ENCODE measurements around the gene SRCIN1.
A peak's percentile ranks its signal among the peaks of the same experiment; 100 is the strongest.
"Not testable (repeated sequence)": the region's sequence is repeated elsewhere in the genome, so short reads cannot be mapped to it uniquely, and the experiment has no call there.

SRCIN1 gene

GRCh38 chr17:38492067-38493040 is 113.4 kb downstream of the SRCIN1 start:
- peak; percentile 88 for DNase-seq (ENCODE audit: low read depth)
- TF ChIP-seq, protein P1, sequence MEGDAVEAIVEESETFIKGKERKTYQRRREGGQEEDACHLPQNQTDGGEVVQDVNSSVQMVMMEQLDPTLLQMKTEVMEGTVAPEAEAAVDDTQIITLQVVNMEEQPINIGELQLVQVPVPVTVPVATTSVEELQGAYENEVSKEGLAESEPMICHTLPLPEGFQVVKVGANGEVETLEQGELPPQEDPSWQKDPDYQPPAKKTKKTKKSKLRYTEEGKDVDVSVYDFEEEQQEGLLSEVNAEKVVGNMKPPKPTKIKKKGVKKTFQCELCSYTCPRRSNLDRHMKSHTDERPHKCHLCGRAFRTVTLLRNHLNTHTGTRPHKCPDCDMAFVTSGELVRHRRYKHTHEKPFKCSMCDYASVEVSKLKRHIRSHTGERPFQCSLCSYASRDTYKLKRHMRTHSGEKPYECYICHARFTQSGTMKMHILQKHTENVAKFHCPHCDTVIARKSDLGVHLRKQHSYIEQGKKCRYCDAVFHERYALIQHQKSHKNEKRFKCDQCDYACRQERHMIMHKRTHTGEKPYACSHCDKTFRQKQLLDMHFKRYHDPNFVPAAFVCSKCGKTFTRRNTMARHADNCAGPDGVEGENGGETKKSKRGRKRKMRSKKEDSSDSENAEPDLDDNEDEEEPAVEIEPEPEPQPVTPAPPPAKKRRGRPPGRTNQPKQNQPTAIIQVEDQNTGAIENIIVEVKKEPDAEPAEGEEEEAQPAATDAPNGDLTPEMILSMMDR (IDR thresholded peaks at IDR 0.05; ENCODE audit: low read depth, low read length): peak; percentile 65
- H3K4me3 ChIP-seq (ENCODE audit: low read depth, low read length): not testable (repeated sequence)

DNA sequence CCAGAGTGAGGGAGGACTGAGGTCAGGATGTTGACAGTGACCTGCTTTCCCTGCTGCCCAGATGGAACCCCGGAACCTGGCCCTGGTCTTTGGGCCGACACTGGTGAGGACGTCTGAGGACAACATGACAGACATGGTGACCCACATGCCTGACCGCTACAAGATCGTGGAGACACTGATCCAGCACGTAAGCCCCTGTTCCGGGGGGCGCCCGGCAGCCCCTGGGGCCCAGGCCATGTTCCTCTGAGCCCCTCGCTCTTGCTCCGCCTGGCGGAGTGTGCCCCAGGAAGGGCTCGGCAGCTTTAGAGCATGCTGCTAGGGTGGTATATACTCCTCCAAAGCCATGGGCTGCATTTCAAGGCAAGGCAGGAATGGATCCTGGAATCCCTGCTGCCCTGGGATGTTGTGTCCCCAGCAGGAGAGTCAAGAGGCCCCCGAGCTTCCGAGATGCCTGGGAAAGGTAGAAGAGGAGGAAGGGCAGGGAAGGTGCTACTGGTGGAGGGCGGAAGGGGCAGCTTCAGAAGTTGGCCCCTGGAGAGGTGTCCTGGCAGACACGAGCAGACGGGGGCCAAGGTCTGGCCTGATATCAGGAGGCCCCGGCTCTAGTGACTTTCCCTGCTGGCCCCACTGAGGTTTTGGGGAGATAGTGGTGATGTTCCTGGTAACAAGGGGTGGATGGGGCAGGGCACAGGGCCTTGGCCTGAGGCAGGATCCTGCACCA is 114.2 kb downstream of the SRCIN1 start:
- not testable (repeated sequence) for DNase-seq (ENCODE audit: low read depth); H3K4me3 ChIP-seq (ENCODE audit: low read depth, low read length)

GRCh38 chr17:38489774-38490173 is 116.0 kb downstream of the SRCIN1 start:
- H3K4me3 ChIP-seq (ENCODE audit: low read depth, low read length); DNase-seq (ENCODE audit: low read depth): not testable (repeated sequence)

DNA sequence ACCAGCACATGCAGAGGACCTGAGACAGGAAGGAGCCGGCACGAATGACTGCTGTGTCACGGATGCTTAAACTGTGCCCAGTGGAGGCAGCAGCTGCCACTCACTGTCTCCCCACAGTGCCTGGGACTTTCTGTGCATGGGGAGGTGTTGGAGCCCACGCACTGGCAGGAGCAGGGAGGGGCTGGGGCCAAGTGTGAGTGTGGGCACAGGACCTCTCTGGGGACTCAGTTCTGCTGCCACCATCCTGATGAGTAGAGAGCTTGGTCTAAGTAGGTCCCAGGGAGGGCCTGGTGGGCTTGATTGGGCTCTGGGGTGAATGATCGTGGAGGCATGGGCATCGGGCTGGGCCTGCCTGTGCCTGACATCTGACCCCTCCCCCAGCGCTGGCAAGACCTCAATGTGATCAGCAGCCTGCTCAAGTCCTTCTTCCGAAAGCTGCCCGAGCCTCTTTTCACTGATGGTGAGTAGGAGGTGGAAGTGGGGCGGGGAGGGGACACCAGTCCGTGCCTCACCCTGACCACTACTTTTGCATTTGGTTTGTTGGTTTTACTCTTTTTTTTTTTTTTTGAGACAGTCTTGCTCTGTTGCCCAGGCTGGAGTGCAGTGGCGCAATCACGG is 120.0 kb downstream of the SRCIN1 start:
- not testable (repeated sequence) for DNase-seq (ENCODE audit: low read depth); H3K4me3 ChIP-seq (ENCODE audit: low read depth, low read length)

DNA sequence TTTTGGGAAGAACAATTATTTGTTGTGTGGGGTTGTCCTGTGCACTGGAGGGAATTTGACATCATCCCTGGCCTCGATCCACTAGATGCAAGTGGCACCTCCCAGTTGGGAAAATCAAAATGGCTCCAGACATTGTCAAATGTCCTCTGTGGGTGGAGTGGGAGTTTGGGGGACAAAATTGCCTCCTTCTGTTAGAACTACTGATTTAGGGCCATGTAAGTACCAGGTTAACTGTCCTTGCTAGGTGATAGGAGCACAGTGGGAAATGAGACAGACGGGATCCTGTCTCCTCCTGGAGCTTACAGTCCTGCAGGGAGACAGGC is 120.6 kb downstream of the SRCIN1 start:
- H3K4me3 ChIP-seq (ENCODE audit: low read depth, low read length): no peak overlapping the region
- DNase-seq (ENCODE audit: low read depth): no peak
- TF ChIP-seq POLR2A (IDR thresholded peaks at IDR 0.05; ENCODE audit: extremely low read depth, insufficient read length): no peak

DNA sequence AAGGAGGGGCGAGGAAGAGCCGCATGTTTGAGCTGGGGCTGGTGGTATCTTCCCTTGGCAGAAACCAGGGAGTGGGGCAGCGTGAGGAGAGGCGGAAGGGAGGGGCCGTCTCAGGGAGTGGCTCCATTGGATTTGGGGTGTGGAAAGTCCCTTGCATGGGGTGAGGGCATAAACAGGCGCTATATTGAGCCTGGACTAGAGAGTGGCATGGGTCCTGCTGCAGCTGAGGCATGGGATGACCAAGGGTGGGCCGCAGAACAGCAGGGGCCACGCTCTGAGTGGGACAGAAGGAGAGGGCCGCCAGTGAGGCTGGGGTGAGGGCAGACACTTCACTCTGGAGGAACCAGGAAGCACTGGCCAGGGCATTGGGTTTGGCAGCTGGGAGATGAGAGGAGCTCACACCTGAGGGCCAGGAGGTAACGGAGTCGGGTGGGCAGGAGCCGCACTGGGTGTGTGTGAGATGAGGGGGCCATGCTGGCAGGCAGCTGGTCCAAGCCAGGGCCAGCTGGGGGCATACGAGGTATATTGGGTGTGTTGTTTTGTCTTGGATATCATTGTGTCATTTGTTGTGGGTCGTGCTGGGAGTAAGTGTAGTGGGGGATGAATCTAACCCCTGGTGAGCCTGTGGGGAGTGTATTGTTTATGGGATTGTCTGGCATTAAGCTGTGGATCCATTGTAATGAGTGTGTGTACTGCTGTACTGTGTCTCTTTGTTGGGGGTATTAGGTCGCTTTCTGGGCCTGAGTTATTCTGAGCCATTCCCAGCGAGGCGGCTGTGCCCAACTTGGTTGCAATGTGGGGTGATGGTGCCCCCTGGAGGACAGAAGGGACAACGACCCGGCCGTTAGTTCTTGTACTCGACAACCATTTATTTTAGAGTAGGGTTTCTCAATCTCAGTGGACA is 121.3 kb downstream of the SRCIN1 start:
- H3K4me3 ChIP-seq (ENCODE audit: low read depth, low read length): not testable (repeated sequence)
- TF ChIP-seq, protein P1 (IDR thresholded peaks at IDR 0.05; ENCODE audit: low read depth, low read length): peak; percentile 64
- peak; percentile 73 for DNase-seq (ENCODE audit: low read depth)

GRCh38 chr17:38482700-38483043 is 123.1 kb downstream of the SRCIN1 start:
- not testable (repeated sequence) for DNase-seq (ENCODE audit: low read depth); H3K4me3 ChIP-seq (ENCODE audit: low read depth, low read length)

GRCh38 chr17:38482039-38482699 is 123.6 kb downstream of the SRCIN1 start:
- not testable (repeated sequence) for H3K4me3 ChIP-seq (ENCODE audit: low read depth, low read length); DNase-seq (ENCODE audit: low read depth)

Measured in NB4 (cell line).